ENCODE results near the gene DGKD.

- TF ChIP-seq CTCF (IDR thresholded peaks at IDR 0.05; ENCODE audit: insufficient read depth, low read depth, low read length) (no peak), EZH2 (IDR thresholded peaks at IDR 0.05; ENCODE audit: insufficient read depth, low read length) (no peak)
Measured at GRCh38 chr2:233485726-233486125, 131.4 kb downstream of the DGKD start.
